HUES64 (cell line): ENCODE data around the gene SDK1.

Experiments used
- H3K27ac ChIP-seq: 2 replicates; pipeline ENCODE4 v1.7.0; 2013; ENCODE audit warnings: low read depth, low read length, inconsistent platforms
- H3K27me3 ChIP-seq: 2 replicates; pipeline ENCODE4 v1.6.1; 2013; ENCODE audit warnings: mild to moderate bottlenecking, low read length; ENCODE audit not compliant: insufficient read depth
- H3K36me3 ChIP-seq: 2 replicates; pipeline ENCODE4 v1.6.1; 2013; ENCODE audit warnings: mild to moderate bottlenecking, low read length; ENCODE audit not compliant: insufficient read depth
- H3K4me1 ChIP-seq: 2 replicates; pipeline ENCODE4 v1.6.1; 2013; ENCODE audit warnings: mild to moderate bottlenecking, low read length, moderate library complexity; ENCODE audit not compliant: insufficient read depth
- H3K4me3 ChIP-seq: 2 replicates; pipeline ENCODE4 v1.5.1; 2013; ENCODE audit warnings: mild to moderate bottlenecking, low read length, moderate library complexity
- H3K9ac ChIP-seq: 2 replicates; pipeline ENCODE4 v1.6.1; 2013; ENCODE audit warnings: mild to moderate bottlenecking, low read depth, low read length
- H3K9me3 ChIP-seq: 2 replicates; pipeline ENCODE4 v1.6.1; 2013; ENCODE audit warnings: low read depth, low read length; ENCODE audit not compliant: insufficient read depth
- WGBS: fragments of 150-250, 120-280 bp; methylation state at CpG from one replicate; pipeline ENCODE4 v1.1.7; 2013; ENCODE audit warnings: missing lambda C conversion rate; 5-methylcytosine and 5-hydroxymethylcytosine counted together

SDK1 gene

GRCh38 chr7:4138866-4139265, 837.8 kb downstream of the SDK1 start:
- Histone ChIP-seq H3K9ac (no peak overlapping the region), H3K27ac (no peak overlapping the region), H3K27me3 (no peaks in the 10 kb centered on the region), H3K36me3 (no peaks in the 10 kb centered on the region), H3K4me3 (no peak overlapping the region), H3K4me1 (peaks cover 16% of the 10 kb centered on the region), H3K9me3 (no peaks in the 10 kb centered on the region)
- 95% methylated on average over 11 of the region's 11 CpGs for WGBS

GRCh38 chr7:4139656-4140625, 838.9 kb downstream of the SDK1 start:
- 86% methylated on average over 21 of the region's 21 CpGs for WGBS
- Histone ChIP-seq H3K27me3 (no peaks in the 10 kb centered on the region), H3K27ac (no peak overlapping the region)

GRCh38 chr7:4140933-4141332, 839.9 kb downstream of the SDK1 start:
- WGBS: 83% methylated on average over 5 of the region's 5 CpGs
- H3K9me3 ChIP-seq: no peaks in the 10 kb centered on the region
- no peak overlapping the region for H3K9ac ChIP-seq
- peaks cover 20% of the 10 kb centered on the region for H3K4me1 ChIP-seq
- H3K36me3 ChIP-seq: no peaks in the 10 kb centered on the region
- H3K27ac ChIP-seq: no peak overlapping the region
- H3K4me3 ChIP-seq: no peak overlapping the region
- no peaks in the 10 kb centered on the region for H3K27me3 ChIP-seq

More at GRCh38 chr7:4139656-4140625, 838.9 kb downstream of the SDK1 start:
- H3K36me3 ChIP-seq: no peaks in the 10 kb centered on the region
- H3K9me3 ChIP-seq: no peaks in the 10 kb centered on the region
- no peak overlapping the region for H3K9ac ChIP-seq
- H3K4me1 ChIP-seq: peaks cover 23% of the 10 kb centered on the region
- no peak overlapping the region for H3K4me3 ChIP-seq

- Histone ChIP-seq H3K4me3 (no peak overlapping the region), H3K9ac (no peak overlapping the region), H3K4me1 (peaks cover 15% of the 10 kb centered on the region), H3K27ac (no peak overlapping the region), H3K27me3 (no peaks in the 10 kb centered on the region), H3K9me3 (no peaks in the 10 kb centered on the region), H3K36me3 (no peaks in the 10 kb centered on the region)
- 91% methylated on average over 7 of the region's 7 CpGs for WGBS
Measured at GRCh38 chr7:4143006-4143405, 842.0 kb downstream of the SDK1 start.

DNA sequence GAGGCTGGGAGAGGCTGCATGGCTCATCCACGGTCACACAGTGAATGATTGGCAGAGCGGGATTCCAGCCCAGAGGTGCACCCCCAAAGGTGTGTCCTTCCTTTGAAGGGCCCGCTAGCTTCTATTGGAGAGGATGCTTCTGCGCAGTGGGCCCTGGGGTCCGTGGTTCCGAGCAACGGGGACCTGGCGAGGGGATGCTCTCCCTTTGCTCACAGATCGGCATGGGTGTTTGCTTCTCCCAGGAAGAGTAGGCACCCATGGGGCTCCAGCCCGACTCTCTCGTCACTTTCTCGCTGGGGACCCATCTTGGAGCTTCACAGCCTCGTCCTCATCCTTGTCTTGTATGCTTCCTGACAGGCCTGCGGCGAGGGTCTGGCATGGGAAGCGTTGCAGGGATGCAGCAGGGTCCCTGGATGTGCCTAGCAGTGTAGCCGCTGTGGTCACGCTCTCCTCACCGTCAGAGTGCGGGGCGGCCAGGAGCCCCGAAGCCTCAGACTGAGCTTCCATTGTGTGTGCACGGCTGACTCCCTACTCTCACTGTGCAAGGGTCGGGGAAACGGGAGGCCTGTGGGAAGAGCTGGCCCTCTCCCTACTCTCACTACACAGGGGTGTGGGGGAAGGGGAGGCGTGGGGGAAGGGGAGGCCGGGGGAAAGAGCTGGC, 842.6 kb downstream of the SDK1 start:
- no peak overlapping the region for H3K9ac ChIP-seq
- no peak overlapping the region for H3K27ac ChIP-seq
- H3K36me3 ChIP-seq: no peaks in the 10 kb centered on the region
- no peaks in the 10 kb centered on the region for H3K9me3 ChIP-seq
- H3K4me1 ChIP-seq: peaks cover 15% of the 10 kb centered on the region
- 92% methylated on average over 24 of the region's 27 CpGs for WGBS
- H3K4me3 ChIP-seq: no peak overlapping the region
- H3K27me3 ChIP-seq: no peaks in the 10 kb centered on the region

GRCh38 chr7:4144172-4144701, 843.2 kb downstream of the SDK1 start:
- Histone ChIP-seq H3K4me3 (no peak overlapping the region), H3K27me3 (no peaks in the 10 kb centered on the region), H3K9ac (no peak overlapping the region), H3K27ac (no peak overlapping the region), H3K4me1 (peaks cover 15% of the 10 kb centered on the region), H3K9me3 (no peaks in the 10 kb centered on the region), H3K36me3 (no peaks in the 10 kb centered on the region)
- WGBS: 58% methylated on average over 17 of the region's 20 CpGs

DNA sequence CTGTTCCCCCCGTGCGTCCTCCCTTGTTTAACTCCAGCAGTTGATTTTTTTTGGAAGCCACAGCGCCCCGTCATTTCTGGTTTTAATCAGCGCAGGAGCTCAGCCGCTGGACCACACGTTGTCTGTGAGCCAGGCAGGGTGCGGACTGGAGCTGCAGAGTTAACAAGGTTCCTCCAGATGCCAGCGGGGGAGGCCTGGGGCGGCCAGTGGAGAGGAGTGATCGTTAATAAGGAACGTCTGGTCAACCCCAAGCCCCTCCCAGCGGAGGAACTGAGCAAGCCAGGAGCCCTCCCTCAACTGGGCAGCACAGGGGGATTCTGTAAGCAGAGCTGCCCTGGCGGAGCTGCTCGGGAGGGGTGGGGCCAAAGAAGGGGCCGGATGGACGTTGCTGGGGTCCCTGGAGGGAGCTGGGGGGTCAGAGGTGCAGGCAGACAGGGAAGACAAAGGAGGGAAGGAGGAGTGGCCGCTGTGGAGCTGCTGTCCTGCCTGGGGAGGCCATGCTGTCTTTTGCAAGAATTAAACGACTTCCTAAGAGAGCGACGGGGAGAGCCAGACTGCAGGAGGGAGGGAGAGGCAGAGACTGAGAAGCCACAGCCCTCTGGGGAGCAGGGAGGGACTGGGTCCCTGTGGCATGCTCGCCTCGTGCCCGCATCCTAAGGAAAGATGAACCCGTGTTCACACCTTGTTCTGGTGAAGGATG, 843.9 kb downstream of the SDK1 start:
- Histone ChIP-seq H3K27ac (no peak overlapping the region), H3K4me1 (peaks cover 15% of the 10 kb centered on the region), H3K36me3 (no peaks in the 10 kb centered on the region), H3K4me3 (0 out of 2 replicates have a peak overlapping the region, but pooled peaks have one; percentile 10), H3K9ac (no peak overlapping the region), H3K9me3 (no peaks in the 10 kb centered on the region), H3K27me3 (no peaks in the 10 kb centered on the region)
- 33% methylated on average over 25 of the region's 25 CpGs for WGBS

- Histone ChIP-seq H3K9ac (no peak overlapping the region), H3K27ac (no peak overlapping the region), H3K4me3 (no peak overlapping the region), H3K9me3 (no peaks in the 10 kb centered on the region), H3K36me3 (no peaks in the 10 kb centered on the region), H3K4me1 (peaks cover 15% of the 10 kb centered on the region), H3K27me3 (no peaks in the 10 kb centered on the region)
- 97% methylated on average over 14 of the region's 14 CpGs for WGBS
Measured at GRCh38 chr7:4145576-4145975, 844.5 kb downstream of the SDK1 start.

- H3K4me3 ChIP-seq: no peak overlapping the region
- H3K27me3 ChIP-seq: no peaks in the 10 kb centered on the region
- H3K27ac ChIP-seq: no peak overlapping the region
- 91% methylated on average over 28 of the region's 28 CpGs for WGBS
- H3K4me1 ChIP-seq: peaks cover 15% of the 10 kb centered on the region
- no peaks in the 10 kb centered on the region for H3K9me3 ChIP-seq
- H3K9ac ChIP-seq: no peak overlapping the region
- no peaks in the 10 kb centered on the region for H3K36me3 ChIP-seq
Measured at GRCh38 chr7:4147926-4148620, 847.0 kb downstream of the SDK1 start.

DNA sequence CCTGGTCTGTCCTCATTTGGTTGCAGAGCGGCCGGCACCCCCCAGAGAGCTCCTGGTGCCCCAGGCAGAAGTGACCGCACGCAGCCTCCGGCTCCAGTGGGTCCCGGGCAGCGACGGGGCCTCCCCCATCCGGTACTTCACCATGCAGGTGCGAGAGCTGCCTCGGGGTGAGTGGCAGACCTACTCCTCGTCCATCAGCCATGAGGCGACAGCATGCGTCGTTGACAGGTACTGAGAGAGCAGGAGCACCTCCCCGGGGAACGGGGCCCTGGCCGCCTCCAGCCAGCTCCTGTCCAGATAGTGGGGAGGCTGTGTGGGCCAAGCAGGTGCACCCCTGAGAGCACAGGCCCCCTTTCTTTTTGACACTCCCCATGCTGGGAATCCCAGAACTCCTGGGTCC, 848.2 kb downstream of the SDK1 start:
- Histone ChIP-seq H3K36me3 (no peaks in the 10 kb centered on the region), H3K27ac (no peak overlapping the region), H3K27me3 (no peaks in the 10 kb centered on the region), H3K4me3 (no peak overlapping the region), H3K4me1 (peaks cover 12% of the 10 kb centered on the region), H3K9ac (no peak overlapping the region), H3K9me3 (no peaks in the 10 kb centered on the region)
- WGBS: 84% methylated on average over 18 of the region's 18 CpGs
